ENCODE results near the gene FRRS1.
"Not testable (repeated sequence)": the region's sequence is repeated elsewhere in the genome, so short reads cannot be mapped to it uniquely, and the experiment has no call there.

The FRRS1 gene

GRCh38 chr1:99764439-99764838 lies 2.0 kb downstream of the FRRS1 start:
- no peak for DNase-seq

DNA sequence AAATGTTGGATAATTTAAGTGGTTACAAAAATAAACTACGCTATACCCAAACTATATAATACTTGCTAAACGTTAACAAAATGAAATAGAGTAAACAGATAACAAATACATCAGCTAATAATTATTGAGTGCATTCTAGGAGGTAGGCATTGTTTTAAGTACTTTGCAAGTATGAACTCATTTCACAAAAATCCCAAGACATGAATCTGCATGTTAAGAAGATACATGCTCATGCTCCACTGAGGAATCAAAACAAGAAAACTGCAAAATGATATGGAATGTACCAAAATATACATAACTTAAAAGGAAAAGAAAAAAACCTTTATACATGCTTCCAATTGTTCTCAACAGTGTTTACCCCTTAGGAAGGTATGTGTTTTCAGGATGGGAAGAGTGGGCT lies 2.5 kb downstream of the FRRS1 start:
- DNase-seq: no peak

- DNase-seq: no peak
Observed at GRCh38 chr1:99761774-99762173, 4.7 kb downstream of the FRRS1 start.

DNA sequence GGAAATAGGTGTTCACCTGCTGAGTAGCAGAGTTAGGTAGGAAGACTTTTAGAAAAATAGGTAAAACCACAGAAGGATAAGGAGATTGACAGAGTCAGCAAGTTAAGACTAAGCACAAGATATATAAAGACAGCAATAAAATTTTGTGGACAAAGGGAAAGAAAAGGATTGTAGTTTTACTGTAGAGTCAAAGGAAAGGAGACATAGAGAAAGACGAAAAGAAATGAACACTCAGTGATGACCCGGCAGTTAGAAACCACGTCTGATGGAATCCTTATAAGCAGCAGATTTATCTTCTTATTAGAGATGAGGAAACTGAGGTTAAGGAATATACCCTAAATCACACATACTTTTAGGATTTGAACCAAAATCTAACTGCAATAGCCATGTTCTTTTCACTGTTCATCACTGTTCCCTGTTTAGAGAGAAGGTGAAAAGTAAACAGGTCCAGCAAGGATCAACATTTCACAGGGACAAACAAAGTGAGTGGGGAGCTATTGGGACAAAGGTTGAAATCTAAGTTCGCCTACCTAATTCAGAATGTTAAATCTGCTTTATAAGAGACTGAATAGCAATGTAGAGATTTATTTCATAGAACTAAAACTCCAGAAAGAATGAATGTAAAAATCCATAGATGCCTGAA lies 6.8 kb downstream of the FRRS1 start:
- DNase-seq: no peak

DNA sequence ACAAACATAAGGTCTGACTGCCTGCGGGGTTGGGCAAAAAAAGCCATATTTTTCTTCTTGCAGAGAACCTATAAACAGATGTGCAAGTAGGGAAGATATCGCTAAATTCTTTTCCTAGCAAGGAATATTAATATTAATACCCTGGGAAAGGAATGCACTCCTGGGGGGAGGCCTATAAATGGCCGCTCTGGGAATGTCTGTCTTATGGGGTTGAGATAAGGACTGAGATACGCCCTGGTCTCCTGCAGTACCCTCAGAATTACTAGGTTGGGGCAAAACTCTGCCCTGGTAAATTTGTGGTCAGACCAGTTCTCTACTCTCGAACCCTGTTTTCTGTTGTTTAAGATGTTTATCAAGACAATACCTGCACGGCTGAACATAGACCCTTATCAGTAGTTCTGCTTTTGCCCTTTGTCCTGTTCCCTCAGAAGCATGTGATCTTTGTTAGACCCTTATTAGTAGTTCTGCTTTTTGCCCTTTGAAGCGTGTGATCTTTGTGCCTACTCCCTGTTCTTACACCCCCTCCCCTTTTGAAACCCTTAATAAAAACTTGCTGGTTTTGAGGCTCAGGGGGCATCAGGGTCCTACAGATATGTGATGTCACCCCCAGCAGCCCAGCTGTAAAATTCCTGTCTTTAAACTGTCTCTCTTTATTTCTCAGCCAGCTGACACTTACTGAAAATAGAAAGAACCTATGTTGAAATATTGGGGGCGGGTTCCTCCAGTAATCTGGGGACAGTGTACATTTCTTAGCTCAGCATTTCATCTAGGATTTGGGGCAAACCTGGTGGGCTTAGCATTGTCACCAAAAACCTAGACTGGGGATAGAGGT lies 7.5 kb downstream of the FRRS1 start:
- not testable (repeated sequence) for DNase-seq

DNA sequence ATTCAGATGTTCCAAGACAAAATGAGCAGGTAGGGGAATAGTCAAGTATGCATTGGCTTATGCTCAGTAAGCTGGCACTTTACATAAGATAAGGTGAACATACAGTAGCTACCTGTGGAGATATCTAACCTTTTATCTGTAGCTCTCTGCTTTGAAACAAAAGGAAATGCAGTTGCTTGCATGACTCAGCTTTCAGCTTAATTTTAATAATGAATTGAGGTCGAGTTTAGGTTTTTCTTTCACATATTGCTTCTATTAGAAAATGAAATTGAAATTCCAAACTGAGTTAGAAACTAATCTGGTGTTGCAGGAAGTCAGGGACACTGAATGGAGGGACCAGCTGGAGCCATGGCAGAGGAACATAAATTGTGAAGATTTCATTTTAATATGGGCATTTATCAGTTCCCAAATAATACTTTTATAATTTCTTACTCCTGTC lies 8.3 kb downstream of the FRRS1 start:
- DNase-seq: no peak

DNA sequence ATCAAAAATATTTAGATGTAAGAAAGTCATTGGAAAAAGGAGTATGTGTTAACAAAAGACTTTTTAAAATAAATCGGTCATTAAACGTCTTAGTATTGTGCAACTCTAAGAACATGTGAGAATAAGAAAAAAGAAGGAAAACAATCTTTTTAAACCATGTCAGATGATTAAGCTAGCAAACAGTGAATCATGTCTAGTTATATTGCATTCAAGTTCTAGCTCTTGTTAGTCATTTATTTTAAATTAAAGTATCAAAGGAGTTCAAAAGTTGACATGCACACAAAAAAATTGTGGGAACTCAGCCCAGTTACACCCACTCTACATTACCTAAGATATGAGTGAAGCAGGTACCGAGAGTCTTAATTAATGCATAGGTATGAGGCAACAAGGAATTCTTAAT lies 9.8 kb downstream of the FRRS1 start:
- DNase-seq: no peak

- DNase-seq: no peak
Observed at GRCh38 chr1:99755664-99756063, 10.8 kb downstream of the FRRS1 start.

DNA sequence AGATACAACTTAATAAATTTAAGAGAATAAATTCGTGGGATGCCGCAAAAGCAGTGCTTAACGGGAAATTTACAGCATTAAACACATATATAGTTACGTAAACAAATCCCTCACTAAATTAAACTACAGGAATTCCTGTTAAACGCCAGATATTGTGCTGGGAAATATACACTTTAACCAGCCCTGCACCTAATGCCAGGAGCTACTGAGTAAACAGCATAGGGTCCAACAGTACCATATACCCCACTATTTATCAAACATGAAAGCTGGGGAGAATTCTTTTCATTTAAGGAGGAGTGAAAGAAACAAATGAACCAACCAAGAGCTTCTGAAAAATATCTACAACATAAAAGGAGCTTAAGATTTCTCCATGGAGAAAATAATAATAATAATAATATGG lies 11.7 kb downstream of the FRRS1 start:
- no peak for DNase-seq

- no peak for DNase-seq
Observed at GRCh38 chr1:99754055-99754626, 12.3 kb downstream of the FRRS1 start.

- DNase-seq: no peak
Observed at GRCh38 chr1:99751877-99752504, 14.4 kb downstream of the FRRS1 start.

DNA sequence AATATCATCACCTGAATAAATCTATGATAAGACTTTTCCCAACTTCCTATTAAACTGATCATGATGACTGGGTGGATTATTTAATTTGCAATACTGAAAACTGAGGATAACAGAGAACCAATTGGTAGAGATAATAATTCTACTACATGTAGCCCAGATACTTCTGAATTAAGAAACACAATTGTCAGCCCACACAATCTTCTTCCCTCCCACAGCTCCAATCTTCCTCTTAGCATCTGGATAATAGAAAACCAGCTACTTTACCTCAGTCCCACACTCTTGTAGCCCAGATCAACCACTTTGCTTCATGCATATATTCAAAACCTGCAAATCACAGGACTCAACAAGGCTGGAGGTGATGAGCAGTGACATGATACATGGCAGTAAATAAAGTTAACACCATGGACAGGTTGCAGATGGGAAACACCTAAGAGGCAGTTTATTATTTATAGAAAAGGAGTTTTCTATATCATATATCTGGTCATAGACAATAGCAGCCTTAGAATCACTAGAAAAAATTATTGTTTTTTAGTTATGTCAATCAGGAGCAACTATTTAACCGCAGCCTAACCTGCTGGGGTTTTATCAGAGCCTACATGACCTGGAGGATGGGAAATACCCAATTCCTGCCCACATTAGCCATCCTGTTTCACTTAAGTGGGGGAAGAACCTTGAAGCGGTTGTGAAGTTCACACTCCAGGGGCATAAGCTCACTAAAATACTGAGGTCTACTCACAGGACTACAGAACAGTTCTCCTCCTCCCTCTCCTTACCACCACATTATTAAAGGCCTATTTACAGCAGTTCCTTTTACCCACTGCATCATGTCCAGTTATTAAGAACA lies 16.7 kb downstream of the FRRS1 start:
- no peak for DNase-seq

DNA sequence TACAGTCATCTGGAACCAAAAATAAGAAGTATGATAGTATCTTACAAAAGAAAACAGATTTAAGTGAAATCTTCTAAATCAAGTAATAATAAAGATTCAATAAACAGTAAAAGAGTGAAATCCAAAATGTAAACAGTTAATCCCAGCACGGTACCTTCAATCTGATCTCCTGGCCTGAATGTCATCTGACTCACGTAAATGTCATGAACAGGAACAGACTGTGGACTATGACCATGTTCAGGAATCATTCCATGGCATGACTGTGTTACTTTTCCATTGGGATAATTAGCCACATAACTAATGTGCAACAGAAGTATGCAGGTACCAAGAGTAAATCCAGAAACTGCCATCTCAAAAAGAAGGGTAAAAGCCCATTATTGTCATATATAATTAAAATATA lies 18.0 kb downstream of the FRRS1 start:
- no peak for DNase-seq

GRCh38 chr1:99745684-99746083 lies 20.8 kb downstream of the FRRS1 start:
- DNase-seq: no peak

DNA sequence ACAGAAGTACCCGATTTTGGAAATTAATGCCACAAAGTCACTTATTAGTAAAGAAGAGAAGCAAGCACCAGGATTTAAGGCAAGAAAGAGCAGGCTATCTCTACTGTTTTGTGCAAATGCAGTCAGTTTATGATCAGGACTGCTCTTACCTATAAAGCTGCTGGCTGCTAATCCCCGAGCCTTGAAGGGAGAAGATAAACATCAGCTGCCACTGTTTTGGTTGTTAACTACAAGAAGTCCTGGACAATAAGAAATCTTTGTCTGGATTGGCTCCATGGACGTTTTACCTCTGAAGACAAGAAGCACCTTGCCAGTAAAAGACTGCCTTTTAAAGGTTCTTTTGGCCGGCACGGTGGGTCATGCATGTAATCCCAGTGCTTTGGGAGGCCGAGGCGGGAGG lies 21.4 kb downstream of the FRRS1 start:
- no peak for DNase-seq

- no peak for DNase-seq
Observed at GRCh38 chr1:99740141-99740540, 26.3 kb downstream of the FRRS1 start.

DNA sequence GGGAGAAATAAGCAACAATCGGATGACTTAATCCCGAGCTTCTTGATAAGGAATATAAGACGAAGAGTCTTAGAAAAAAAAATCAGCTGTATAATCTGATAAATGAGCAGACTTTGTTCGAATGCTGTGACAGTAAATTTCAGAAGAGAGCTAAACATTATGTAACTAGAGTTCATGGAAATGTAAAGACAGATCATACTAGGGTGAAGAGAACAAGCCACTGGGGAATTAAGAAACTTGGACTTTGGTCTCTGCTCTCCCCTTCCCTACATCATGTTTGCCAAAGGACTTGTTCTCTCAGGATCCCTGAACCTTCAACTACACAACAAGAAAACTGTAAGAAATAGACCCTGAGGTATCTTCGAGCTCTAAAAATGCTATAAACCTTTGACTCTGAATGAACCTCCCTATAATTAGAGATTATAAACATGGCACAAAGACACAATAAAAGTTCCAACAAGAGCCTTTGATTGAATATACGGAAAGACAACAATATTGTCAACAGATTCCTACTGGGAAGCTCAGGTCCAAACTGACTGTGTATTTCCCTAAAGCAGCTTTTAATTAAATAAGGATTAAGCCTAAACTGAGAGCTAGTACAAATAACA lies 27.5 kb downstream of the FRRS1 start:
- no peak for DNase-seq

GRCh38 chr1:99737016-99737415 lies 29.4 kb downstream of the FRRS1 start:
- no peak for DNase-seq

- DNase-seq: no peak
Observed at GRCh38 chr1:99735852-99736251, 30.6 kb downstream of the FRRS1 start.

- no peak for DNase-seq
Observed at GRCh38 chr1:99731384-99731783, 35.1 kb downstream of the FRRS1 start.

- no peak for DNase-seq
Observed at GRCh38 chr1:99728494-99729235, 37.8 kb downstream of the FRRS1 start.

All from NCI-H1092 (cell line).